K562 (cell line): ENCODE results near the gene TUBGCP6. TPM values are rescaled to one million over a fixed set of nuclear protein-coding genes. Genes with fewer than 3 reads are reported as not detected.

Experiments
- AFF4 ChIP-seq: sonication (generic); formaldehyde crosslinking; IDR thresholded peaks from 2 replicates; pipeline ENCODE4 v1.8.0; 2023; ENCODE audit warnings: mild to moderate bottlenecking, missing genetic modification reagents
- BDP1 ChIP-seq: IDR thresholded peaks from 3 replicates; pipeline ENCODE4 v1.6.1; 2011; ENCODE audit not compliant: insufficient read length, insufficient read depth
- BMI1 ChIP-seq: fragments of 150-350 bp; IDR thresholded peaks from 2 replicates; pipeline ENCODE4 v1.6.1; 2014; ENCODE audit warnings: low read length
- E2F6 ChIP-seq, 2 experiments: IDR thresholded peaks; 2 replicates each; pipeline ENCODE4 v1.6.1; 2011; ENCODE audit warnings: borderline replicate concordance in 1 of 2, control low read depth in 1 of 2, low read depth in 1 of 2, low read length in 1 of 2, mild to moderate bottlenecking in 1 of 2, mixed read lengths in 1 of 2, moderate library complexity in 1 of 2; ENCODE audit not compliant: insufficient read depth in 1 of 2, insufficient read length in 1 of 2, poor library complexity in 1 of 2, severe bottlenecking in 1 of 2; ENCODE audit errors: extremely low read depth in 1 of 2
- EGR1 ChIP-seq: fragments of 450-650 bp; conservative IDR thresholded peaks from 2 replicates; pipeline ENCODE4 v1.6.1; 2017; ENCODE audit warnings: mild to moderate bottlenecking
- ESRRB ChIP-seq: fragments of 250-450 bp; sonication (Bioruptor Pico); IDR thresholded peaks from 2 replicates; pipeline ENCODE4 v1.5.0; 2020; ENCODE audit warnings: mild to moderate bottlenecking, moderate library complexity, borderline replicate concordance
- HNRNPL ChIP-seq: fragments of 200-400 bp; formaldehyde crosslinking; IDR thresholded peaks from 2 replicates; pipeline ENCODE4 v1.6.1; 2017; ENCODE audit warnings: low read depth, mild to moderate bottlenecking, low read length
- ILK ChIP-seq: fragments of 450-650 bp; IDR thresholded peaks from 2 replicates; pipeline ENCODE4 v1.6.1; 2016; ENCODE audit warnings: missing genetic modification characterization, low read depth, mild to moderate bottlenecking, missing compliant biosample characterization, moderate library complexity, borderline replicate concordance
- KLF1 ChIP-seq: fragments of 450-650 bp; IDR thresholded peaks from 2 replicates; pipeline ENCODE4 v1.6.1; 2016; ENCODE audit warnings: missing genetic modification characterization, missing compliant biosample characterization
- PCBP1 ChIP-seq: fragments of 200-400 bp; formaldehyde crosslinking; IDR thresholded peaks from 2 replicates; pipeline ENCODE4 v1.6.1; 2018; ENCODE audit warnings: mild to moderate bottlenecking, low read depth, low read length; ENCODE audit not compliant: poor library complexity, severe bottlenecking
- SIX5 ChIP-seq, 2 experiments: IDR thresholded peaks; 2 replicates each; pipeline ENCODE4 v1.6.1; 2011; ENCODE audit warnings: low read length in 2 of 2, borderline replicate concordance in 1 of 2, low read depth in 1 of 2, mild to moderate bottlenecking in 1 of 2, moderate library complexity in 1 of 2; ENCODE audit not compliant: insufficient read depth in 1 of 2
- SRSF3 ChIP-seq: fragments of 200-400 bp; formaldehyde crosslinking; IDR thresholded peaks from 2 replicates; pipeline ENCODE4 v1.6.1; 2016; ENCODE audit warnings: mild to moderate bottlenecking, low read length, moderate library complexity; ENCODE audit not compliant: insufficient read depth
- TSC22D4 ChIP-seq: fragments of 450-650 bp; IDR thresholded peaks from 2 replicates; pipeline ENCODE4 v1.6.1; 2016; ENCODE audit warnings: missing genetic modification characterization, missing biosample characterization, control low read depth
- U2AF2 ChIP-seq: fragments of 200-400 bp; formaldehyde crosslinking; optimal IDR thresholded peaks from 2 replicates; pipeline ENCODE3; 2017; ENCODE audit warnings: low read depth, mild to moderate bottlenecking, low read length
- VEZF1 ChIP-seq: fragments of 200-800 bp; sonication (Bioruptor generic); IDR thresholded peaks from 2 replicates; pipeline ENCODE4 v1.6.1; 2017; ENCODE audit warnings: missing genetic modification characterization, missing compliant biosample characterization
- ZHX1 ChIP-seq: fragments of 150-350 bp; conservative IDR thresholded peaks from 2 replicates; pipeline ENCODE4 v1.6.1; 2014; ENCODE audit warnings: low read length
- ZNF696 ChIP-seq: fragments of 250-450 bp; sonication (Bioruptor Pico); conservative IDR thresholded peaks from 2 replicates; pipeline ENCODE4 v1.4.0; 2020; ENCODE audit warnings: mild to moderate bottlenecking, moderate library complexity
- polyA plus RNA-seq, 8 experiments: library from polyadenylated mRNA; depleted of rRNA in 4 of 8; stranded (reverse) in 5 of 8; unstranded in 3 of 8; fragments of >200 nt; fragmentation: Nextera tagmentation in 2 of 8; fragmentation: Illumina TruSeq in 1 of 8; extraction: Ambion mirVana in 2 of 8; extraction: Trizol in 1 of 8; gene quantifications; 2 replicates each; pipeline versions ENCODE4 v1.2.1 to v1.2.3, GENCODE V29; 2011 to 2014; ENCODE audit warnings: inconsistent platforms in 1 of 8, missing spikeins in 1 of 8
- total RNA-seq, 7 experiments: library from RNA; depleted of rRNA in 6 of 7; stranded (reverse); fragments of >200 nt in 6 of 7; fragmentation: Illumina TruSeq in 2 of 7; extraction: Trizol in 2 of 7; gene quantifications; 2 replicates each; pipeline versions ENCODE4 v1.2.1 to v1.2.3, GENCODE V29; 2011 to 2021; ENCODE audit warnings: low replicate concordance in 1 of 7

Gene TUBGCP6
- total and polyA plus RNA-seq, 9 of the 15 experiments (the other 6 are each of a cell fraction or from before 2014, with no cell fraction given): 0.76 to 33.0 (median 10.1) TPM

DNA sequence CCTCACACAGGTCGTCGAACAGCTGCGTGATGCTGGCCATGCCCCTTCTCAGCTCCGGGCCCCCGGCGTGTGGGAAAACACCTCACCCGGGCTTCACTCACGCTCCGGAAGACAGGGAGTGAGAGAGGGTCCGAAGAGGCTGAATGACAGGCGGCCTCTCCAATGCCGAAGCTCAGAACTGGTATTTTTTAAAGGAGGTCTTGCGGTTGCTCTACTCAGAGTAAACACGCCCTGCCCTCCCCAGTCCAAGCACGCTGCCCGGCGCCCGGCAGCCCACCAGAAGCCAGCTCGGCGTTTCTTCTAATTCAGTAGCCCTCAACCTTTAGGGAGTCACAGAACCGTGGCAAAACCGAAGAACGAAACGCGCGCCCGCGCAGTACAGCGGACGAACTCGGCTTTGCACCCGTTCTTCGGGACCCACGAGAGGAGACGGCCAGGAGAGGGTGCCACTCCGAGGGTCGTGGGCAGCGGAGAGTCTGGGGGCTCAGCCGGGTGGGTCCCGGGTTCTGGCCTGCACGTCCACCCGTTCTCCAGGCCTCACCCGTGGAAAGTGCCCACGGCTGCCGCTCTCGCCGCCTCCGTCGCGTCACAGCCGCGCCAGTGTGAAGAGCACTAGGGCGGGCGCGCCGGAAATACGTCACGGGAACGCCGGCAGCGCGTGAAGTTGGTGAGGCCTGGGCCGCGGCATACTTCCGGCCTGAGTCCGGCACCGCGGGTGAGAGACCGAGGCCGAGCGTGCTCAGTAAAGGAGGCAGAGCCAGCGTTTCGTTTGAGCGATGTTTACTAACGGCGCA lies at the start of gene TUBGCP6 (continued):
- TF ChIP-seq ILK (tag) (no peak), SIX5 (IDR thresholded peaks at IDR 0.05; ENCODE audit: borderline replicate concordance in 1 of 2, insufficient read depth in 1 of 2, low read depth in 1 of 2, low read length in 2 of 2) (peak in 1 of 2 experiments; percentile 21; a peak in 2 of 4 replicates), KLF1 (tag) (no peak), AFF4 (CRISPR knock-in tag) (0 out of 2 replicates have a peak, but pooled peaks have one; percentile 51), ESRRB (CRISPR knock-in tag) (no peak), ZHX1 (no peak), EGR1 (no peak), U2AF2 (no peak), PCBP1 (no peak), SRSF3 (no peak), BDP1 (no peak), BMI1 (no peak), ZNF696 (CRISPR knock-in tag) (no peak), TSC22D4 (no peak), HNRNPL (no peak), VEZF1 (CRISPR knock-in tag) (peak; percentile 61), E2F6 (IDR thresholded peaks at IDR 0.05; ENCODE audit: borderline replicate concordance in 1 of 2, extremely low read depth in 1 of 2, insufficient read depth in 1 of 2, insufficient read length in 1 of 2, low read depth in 1 of 2, low read length in 1 of 2, poor library complexity in 1 of 2, severe bottlenecking in 1 of 2) (peak in 1 of 2 experiments; percentile 26)
